Measurements from ENCODE around the gene CLEC4G.

The CLEC4G gene

GRCh38 chr19:7739801-7740681 is 8.1 kb upstream of the CLEC4G start:
- no peak for DNase-seq (ENCODE audit: extremely low read depth, low read depth)
- no peak for TF ChIP-seq CTCF (IDR thresholded peaks at IDR 0.05; ENCODE audit: low read depth, low read length)

GRCh38 chr19:7739211-7739755 is 7.4 kb upstream of the CLEC4G start:
- DNase-seq (ENCODE audit: extremely low read depth, low read depth), result no peak
- no peak for TF ChIP-seq CTCF (IDR thresholded peaks at IDR 0.05; ENCODE audit: low read depth, low read length)

GRCh38 chr19:7738023-7738422 is 6.1 kb upstream of the CLEC4G start:
- DNase-seq (ENCODE audit: extremely low read depth, low read depth), result no peak
- no peak for TF ChIP-seq CTCF (IDR thresholded peaks at IDR 0.05; ENCODE audit: low read depth, low read length)

- DNase-seq (ENCODE audit: extremely low read depth, low read depth), result no peak
- TF ChIP-seq CTCF (IDR thresholded peaks at IDR 0.05; ENCODE audit: low read depth, low read length), result no peak
Observed at GRCh38 chr19:7737215-7737614, 5.3 kb upstream of the CLEC4G start.

GRCh38 chr19:7736148-7736547 is 4.2 kb upstream of the CLEC4G start:
- no peak for TF ChIP-seq CTCF (IDR thresholded peaks at IDR 0.05; ENCODE audit: low read depth, low read length)
- DNase-seq (ENCODE audit: extremely low read depth, low read depth), result no peak

- no peak for DNase-seq (ENCODE audit: extremely low read depth, low read depth)
- no peak for TF ChIP-seq CTCF (IDR thresholded peaks at IDR 0.05; ENCODE audit: low read depth, low read length)
Observed at GRCh38 chr19:7734220-7735203, 2.6 kb upstream of the CLEC4G start.
